ENCODE data around the gene RRAS2.
"Not testable (repeated sequence)": the region's sequence is repeated elsewhere in the genome, so short reads cannot be mapped to it uniquely, and the experiment has no call there.

The RRAS2 gene

DNA sequence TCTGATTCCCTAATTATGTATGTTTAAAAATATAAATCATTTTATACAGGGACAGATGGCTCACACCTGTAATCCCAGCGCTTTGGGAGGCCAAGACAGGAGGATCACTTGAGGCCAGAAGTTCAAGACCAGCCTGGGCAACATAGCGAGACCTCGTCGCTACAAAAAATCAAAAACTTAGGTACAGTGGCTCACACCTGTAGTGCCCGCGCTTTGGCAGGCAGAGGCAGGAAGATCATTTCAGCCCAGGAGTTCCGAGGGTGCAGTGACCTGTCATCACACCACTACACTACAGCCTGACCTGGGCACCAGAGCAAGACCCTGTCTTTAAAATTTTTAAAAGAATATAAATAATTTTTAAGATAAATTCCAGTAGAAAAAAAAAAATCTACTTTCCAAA is 11.5 kb downstream of the RRAS2 start:
- peaks cover 2% of the 10 kb centered on the region for H3K27me3 ChIP-seq (ENCODE audit: insufficient read depth, poor library complexity, severe bottlenecking)

DNA sequence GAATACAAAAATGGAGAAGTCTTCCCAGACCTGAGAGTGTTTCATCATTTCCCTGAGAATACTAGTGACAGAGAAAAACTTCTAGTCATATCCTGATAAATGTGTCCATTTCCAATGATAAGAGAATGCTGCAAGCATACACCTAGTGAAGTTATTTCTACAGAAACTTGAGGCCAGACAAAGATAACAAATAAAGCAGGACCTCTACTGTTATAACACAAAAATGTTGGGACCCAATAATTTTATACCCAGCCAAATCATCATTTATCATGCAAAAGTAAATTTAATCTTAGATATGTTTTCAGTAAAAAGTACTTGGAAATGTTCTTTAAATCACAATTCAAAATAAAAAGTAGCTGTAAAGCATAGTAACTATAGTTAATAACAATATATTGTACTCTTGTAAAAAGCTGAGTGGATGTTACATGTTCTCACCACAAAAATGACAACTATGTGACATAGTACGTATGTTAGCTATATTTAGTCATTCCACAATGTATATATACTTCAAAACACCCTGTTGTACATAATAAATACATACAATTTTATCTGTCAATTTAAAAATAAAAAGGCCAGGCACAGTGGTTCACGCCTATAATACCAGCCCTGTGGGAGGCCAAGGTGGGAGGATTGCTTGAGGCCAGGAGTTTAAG is 12.6 kb downstream of the RRAS2 start:
- H3K4me3 ChIP-seq (replicated peaks; ENCODE audit: insufficient read depth, low read length), result no peak overlapping the region
- peaks cover 2% of the 10 kb centered on the region for H3K27me3 ChIP-seq (ENCODE audit: insufficient read depth, poor library complexity, severe bottlenecking)
- DNase-seq (ENCODE audit: low read depth in 1 of 2, low spot score in 1 of 2), result no peak
- H3K27ac ChIP-seq (replicated peaks), result no peak overlapping the region
- TF ChIP-seq, protein P1, sequence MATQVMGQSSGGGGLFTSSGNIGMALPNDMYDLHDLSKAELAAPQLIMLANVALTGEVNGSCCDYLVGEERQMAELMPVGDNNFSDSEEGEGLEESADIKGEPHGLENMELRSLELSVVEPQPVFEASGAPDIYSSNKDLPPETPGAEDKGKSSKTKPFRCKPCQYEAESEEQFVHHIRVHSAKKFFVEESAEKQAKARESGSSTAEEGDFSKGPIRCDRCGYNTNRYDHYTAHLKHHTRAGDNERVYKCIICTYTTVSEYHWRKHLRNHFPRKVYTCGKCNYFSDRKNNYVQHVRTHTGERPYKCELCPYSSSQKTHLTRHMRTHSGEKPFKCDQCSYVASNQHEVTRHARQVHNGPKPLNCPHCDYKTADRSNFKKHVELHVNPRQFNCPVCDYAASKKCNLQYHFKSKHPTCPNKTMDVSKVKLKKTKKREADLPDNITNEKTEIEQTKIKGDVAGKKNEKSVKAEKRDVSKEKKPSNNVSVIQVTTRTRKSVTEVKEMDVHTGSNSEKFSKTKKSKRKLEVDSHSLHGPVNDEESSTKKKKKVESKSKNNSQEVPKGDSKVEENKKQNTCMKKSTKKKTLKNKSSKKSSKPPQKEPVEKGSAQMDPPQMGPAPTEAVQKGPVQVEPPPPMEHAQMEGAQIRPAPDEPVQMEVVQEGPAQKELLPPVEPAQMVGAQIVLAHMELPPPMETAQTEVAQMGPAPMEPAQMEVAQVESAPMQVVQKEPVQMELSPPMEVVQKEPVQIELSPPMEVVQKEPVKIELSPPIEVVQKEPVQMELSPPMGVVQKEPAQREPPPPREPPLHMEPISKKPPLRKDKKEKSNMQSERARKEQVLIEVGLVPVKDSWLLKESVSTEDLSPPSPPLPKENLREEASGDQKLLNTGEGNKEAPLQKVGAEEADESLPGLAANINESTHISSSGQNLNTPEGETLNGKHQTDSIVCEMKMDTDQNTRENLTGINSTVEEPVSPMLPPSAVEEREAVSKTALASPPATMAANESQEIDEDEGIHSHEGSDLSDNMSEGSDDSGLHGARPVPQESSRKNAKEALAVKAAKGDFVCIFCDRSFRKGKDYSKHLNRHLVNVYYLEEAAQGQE (IDR thresholded peaks at IDR 0.05; ENCODE audit: insufficient replicate concordance, low read depth), result no peak
- TF ChIP-seq, protein P2, sequence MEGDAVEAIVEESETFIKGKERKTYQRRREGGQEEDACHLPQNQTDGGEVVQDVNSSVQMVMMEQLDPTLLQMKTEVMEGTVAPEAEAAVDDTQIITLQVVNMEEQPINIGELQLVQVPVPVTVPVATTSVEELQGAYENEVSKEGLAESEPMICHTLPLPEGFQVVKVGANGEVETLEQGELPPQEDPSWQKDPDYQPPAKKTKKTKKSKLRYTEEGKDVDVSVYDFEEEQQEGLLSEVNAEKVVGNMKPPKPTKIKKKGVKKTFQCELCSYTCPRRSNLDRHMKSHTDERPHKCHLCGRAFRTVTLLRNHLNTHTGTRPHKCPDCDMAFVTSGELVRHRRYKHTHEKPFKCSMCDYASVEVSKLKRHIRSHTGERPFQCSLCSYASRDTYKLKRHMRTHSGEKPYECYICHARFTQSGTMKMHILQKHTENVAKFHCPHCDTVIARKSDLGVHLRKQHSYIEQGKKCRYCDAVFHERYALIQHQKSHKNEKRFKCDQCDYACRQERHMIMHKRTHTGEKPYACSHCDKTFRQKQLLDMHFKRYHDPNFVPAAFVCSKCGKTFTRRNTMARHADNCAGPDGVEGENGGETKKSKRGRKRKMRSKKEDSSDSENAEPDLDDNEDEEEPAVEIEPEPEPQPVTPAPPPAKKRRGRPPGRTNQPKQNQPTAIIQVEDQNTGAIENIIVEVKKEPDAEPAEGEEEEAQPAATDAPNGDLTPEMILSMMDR (IDR thresholded peaks at IDR 0.05; ENCODE audit: insufficient read depth, low read length), result no peak
- TF ChIP-seq GABPA (IDR thresholded peaks at IDR 0.05; ENCODE audit: low read depth) (no peak), POLR2AphosphoS5 (IDR thresholded peaks at IDR 0.05; ENCODE audit: low read depth) (no peak), SPI1 (IDR thresholded peaks at IDR 0.05; ENCODE audit: borderline replicate concordance, low read depth) (no peak)

More for the DNA sequence above, 11.5 kb downstream of the RRAS2 start:
- H3K4me3 ChIP-seq (replicated peaks; ENCODE audit: insufficient read depth, low read length), result no peak overlapping the region
- no peak for DNase-seq (ENCODE audit: low read depth in 1 of 2, low spot score in 1 of 2)
- no peak overlapping the region for H3K27ac ChIP-seq (replicated peaks)
- TF ChIP-seq, protein P2 (IDR thresholded peaks at IDR 0.05; ENCODE audit: insufficient read depth, low read length), result no peak
- TF ChIP-seq, protein P1 (IDR thresholded peaks at IDR 0.05; ENCODE audit: insufficient replicate concordance, low read depth), result no peak
- TF ChIP-seq SPI1 (IDR thresholded peaks at IDR 0.05; ENCODE audit: borderline replicate concordance, low read depth) (no peak), POLR2AphosphoS5 (IDR thresholded peaks at IDR 0.05; ENCODE audit: low read depth) (no peak), GABPA (IDR thresholded peaks at IDR 0.05; ENCODE audit: low read depth) (no peak)

DNA sequence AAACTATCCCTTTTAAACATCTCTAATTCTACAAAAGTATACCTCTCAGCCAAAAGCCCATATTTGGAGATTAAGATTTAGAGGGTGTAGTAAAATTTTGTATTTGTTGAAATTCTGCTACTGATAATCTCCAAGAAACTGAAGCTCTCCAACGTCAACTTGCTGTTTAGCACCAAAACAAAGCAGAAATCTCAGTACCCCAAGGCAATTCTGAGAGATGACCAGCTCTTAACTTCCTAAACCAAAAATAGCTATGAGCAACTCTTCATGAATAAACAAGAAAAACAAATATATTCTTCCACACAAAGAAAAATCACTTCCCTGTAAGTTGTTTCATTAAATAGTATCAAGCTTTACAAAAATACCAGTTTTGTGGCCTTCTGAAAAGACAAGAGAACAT is 13.3 kb downstream of the RRAS2 start:
- TF ChIP-seq POLR2AphosphoS5 (IDR thresholded peaks at IDR 0.05; ENCODE audit: low read depth) (no peak), GABPA (IDR thresholded peaks at IDR 0.05; ENCODE audit: low read depth) (no peak), SPI1 (IDR thresholded peaks at IDR 0.05; ENCODE audit: borderline replicate concordance, low read depth) (no peak)
- TF ChIP-seq, protein P2 (IDR thresholded peaks at IDR 0.05; ENCODE audit: insufficient read depth, low read length), result no peak
- TF ChIP-seq, protein P1 (IDR thresholded peaks at IDR 0.05; ENCODE audit: insufficient replicate concordance, low read depth), result no peak
- no peak for DNase-seq (ENCODE audit: low read depth in 1 of 2, low spot score in 1 of 2)
- peaks cover 6% of the 10 kb centered on the region for H3K27me3 ChIP-seq (ENCODE audit: insufficient read depth, poor library complexity, severe bottlenecking)
- H3K4me3 ChIP-seq (replicated peaks; ENCODE audit: insufficient read depth, low read length), result no peak overlapping the region
- no peak overlapping the region for H3K27ac ChIP-seq (replicated peaks)

DNA sequence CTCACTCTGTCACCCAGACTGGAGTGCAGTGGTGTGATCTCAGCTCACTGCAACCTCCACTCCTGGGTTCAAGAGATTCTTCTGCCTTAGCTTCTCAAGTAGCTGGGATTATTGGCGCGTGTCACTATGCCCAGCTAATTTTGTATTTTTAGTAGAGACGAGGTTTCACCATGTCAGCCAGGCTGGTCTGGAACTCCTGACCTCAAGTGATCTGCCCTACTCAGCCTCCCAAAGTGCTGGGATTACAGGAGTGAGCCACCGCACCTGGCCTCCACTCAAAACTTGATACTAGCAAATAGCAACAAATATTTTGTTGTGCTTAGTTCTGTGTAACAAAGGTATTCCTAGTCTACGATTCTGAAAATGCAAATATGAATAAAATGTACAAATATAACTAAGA is 14.0 kb downstream of the RRAS2 start:
- not testable (repeated sequence) for H3K4me3 ChIP-seq (replicated peaks; ENCODE audit: insufficient read depth, low read length); H3K27me3 ChIP-seq (ENCODE audit: insufficient read depth, poor library complexity, severe bottlenecking); H3K27ac ChIP-seq (replicated peaks); DNase-seq (ENCODE audit: low read depth in 1 of 2, low spot score in 1 of 2)

All from HL-60 (cell line).